GM21447 (cell line): ENCODE measurements around the gene HOXC10.

Source experiments
- ATAC-seq: cut with Tn5 transposase; IDR thresholded peaks from one replicate; pipeline ENCODE4 v1.9.1; 2021; ENCODE audit not compliant: unreplicated experiment

The HOXC10 gene

GRCh38 chr12:53984901-53985691 lies at the start of gene HOXC10:
Gene HOXC10 (plus strand): TSS chr12:53985146. CDS start chr12:53985260, 114 bp downstream.
- no peak for ATAC-seq

- no peak for ATAC-seq
Observed at GRCh38 chr12:53935383-53936341, 49.3 kb upstream of the HOXC10 start.

- no peak for ATAC-seq
Observed at GRCh38 chr12:53937099-53937498, 47.8 kb upstream of the HOXC10 start.

GRCh38 chr12:53937596-53938325 lies 47.2 kb upstream of the HOXC10 start:
- ATAC-seq: no peak

GRCh38 chr12:53938326-53939140 lies 46.4 kb upstream of the HOXC10 start, which contains the start of gene HOXC13:
Gene HOXC13 (plus strand): TSS chr12:53938831. CDS start chr12:53938907, 76 bp downstream.
- ATAC-seq: no peak

GRCh38 chr12:53939141-53940108 lies 45.5 kb upstream of the HOXC10 start:
- ATAC-seq: no peak

GRCh38 chr12:53940443-53941014 lies 44.4 kb upstream of the HOXC10 start:
- ATAC-seq: no peak

- ATAC-seq: no peak
Observed at GRCh38 chr12:53941187-53941586, 43.8 kb upstream of the HOXC10 start.

GRCh38 chr12:53941750-53942149 lies 43.2 kb upstream of the HOXC10 start:
- no peak for ATAC-seq

- no peak for ATAC-seq
Observed at GRCh38 chr12:53942467-53942997, 42.4 kb upstream of the HOXC10 start.

- ATAC-seq: no peak
Observed at GRCh38 chr12:53944209-53944608, 40.7 kb upstream of the HOXC10 start.

GRCh38 chr12:53944907-53945847 lies 39.8 kb upstream of the HOXC10 start:
- ATAC-seq: no peak

GRCh38 chr12:53947743-53948142 lies 37.2 kb upstream of the HOXC10 start:
- ATAC-seq: no peak

- no peak for ATAC-seq
Observed at GRCh38 chr12:53948650-53949593, 36.0 kb upstream of the HOXC10 start.

GRCh38 chr12:53949631-53950436 lies 35.1 kb upstream of the HOXC10 start:
- ATAC-seq: no peak

- ATAC-seq: no peak
Observed at GRCh38 chr12:53950437-53950773, 34.5 kb upstream of the HOXC10 start.
